Activated T-helper 17 cell treated with anti-CD3 and anti-CD28 coated beads, Interleukin-2, amount 50 U/mL, for 72 hours (primary cell): Measurements from ENCODE around the gene NMNAT1. TPM values are rescaled to one million over a fixed set of nuclear protein-coding genes. Genes with fewer than 3 reads are reported as not detected.
A peak's percentile ranks its signal among the peaks of the same experiment; 100 is the strongest.

Experiments
- ATAC-seq: fragments of 150-1000 bp; cut with Tn5 transposase; replicated peaks from 2 replicates; pipeline ENCODE4 v1.10.0; 2021; ENCODE audit warnings: mild to moderate bottlenecking, moderate library complexity
- H3K27ac Mint-ChIP-seq: one replicate; pipeline ENCODE4 v1.8.0; 2022; ENCODE audit warnings: mixed read lengths
- H3K27me3 Mint-ChIP-seq: one replicate; pipeline ENCODE4 v1.8.0; 2022; ENCODE audit warnings: mixed read lengths
- H3K36me3 Mint-ChIP-seq: one replicate; pipeline ENCODE4 v1.8.0; 2022; ENCODE audit warnings: low read depth, mild to moderate bottlenecking, mixed read lengths
- H3K4me1 Mint-ChIP-seq: one replicate; pipeline ENCODE4 v1.8.0; 2022; ENCODE audit warnings: mixed read lengths
- H3K4me3 Mint-ChIP-seq: one replicate; pipeline ENCODE4 v1.8.0; 2022; ENCODE audit warnings: mild to moderate bottlenecking, mixed read lengths
- H3K9me3 Mint-ChIP-seq: one replicate; pipeline ENCODE4 v1.8.0; 2022; ENCODE audit warnings: mixed read lengths
- total RNA-seq, 2 donors: library from RNA; stranded (reverse); gene quantifications; one replicate each; pipeline ENCODE4 v1.2.3, GENCODE V29; 2022

The NMNAT1 gene
- 1 to 10 TPM; 5.5 to 8.4 TPM for total RNA-seq

- Mint-ChIP-seq H3K27me3 (no peaks in the 10 kb centered on the region), H3K9me3 (no peaks in the 10 kb centered on the region), H3K4me3 (peak within 1 kb of the TSS; percentile 97), H3K36me3 (peaks cover 47% of the 10 kb centered on the region), H3K4me1 (peaks cover 6% of the 10 kb centered on the region), H3K27ac (peak within 1 kb of the TSS; percentile 98)
- ATAC-seq: peak; percentile 97
Observed at GRCh38 chr1:9942939-9943788, at the start of gene NMNAT1, which contains the start of gene LZIC. Gene NMNAT1 (plus strand): TSS chr1:9943475. CDS start chr1:9972074, 28,599 bp downstream. Gene LZIC (minus strand): TSS chr1:9943391. CDS start chr1:9936619, 6,772 bp downstream.

- ATAC-seq: no peak
- Mint-ChIP-seq H3K9me3 (no peaks in the 10 kb centered on the region), H3K4me1 (peaks cover 6% of the 10 kb centered on the region), H3K27ac (peak overlapping the region; percentile 47), H3K36me3 (no peaks in the 10 kb centered on the region), H3K27me3 (no peaks in the 10 kb centered on the region), H3K4me3 (no peak overlapping the region)
Observed at GRCh38 chr1:9894115-9894514, 49.2 kb upstream of the NMNAT1 start.

DNA sequence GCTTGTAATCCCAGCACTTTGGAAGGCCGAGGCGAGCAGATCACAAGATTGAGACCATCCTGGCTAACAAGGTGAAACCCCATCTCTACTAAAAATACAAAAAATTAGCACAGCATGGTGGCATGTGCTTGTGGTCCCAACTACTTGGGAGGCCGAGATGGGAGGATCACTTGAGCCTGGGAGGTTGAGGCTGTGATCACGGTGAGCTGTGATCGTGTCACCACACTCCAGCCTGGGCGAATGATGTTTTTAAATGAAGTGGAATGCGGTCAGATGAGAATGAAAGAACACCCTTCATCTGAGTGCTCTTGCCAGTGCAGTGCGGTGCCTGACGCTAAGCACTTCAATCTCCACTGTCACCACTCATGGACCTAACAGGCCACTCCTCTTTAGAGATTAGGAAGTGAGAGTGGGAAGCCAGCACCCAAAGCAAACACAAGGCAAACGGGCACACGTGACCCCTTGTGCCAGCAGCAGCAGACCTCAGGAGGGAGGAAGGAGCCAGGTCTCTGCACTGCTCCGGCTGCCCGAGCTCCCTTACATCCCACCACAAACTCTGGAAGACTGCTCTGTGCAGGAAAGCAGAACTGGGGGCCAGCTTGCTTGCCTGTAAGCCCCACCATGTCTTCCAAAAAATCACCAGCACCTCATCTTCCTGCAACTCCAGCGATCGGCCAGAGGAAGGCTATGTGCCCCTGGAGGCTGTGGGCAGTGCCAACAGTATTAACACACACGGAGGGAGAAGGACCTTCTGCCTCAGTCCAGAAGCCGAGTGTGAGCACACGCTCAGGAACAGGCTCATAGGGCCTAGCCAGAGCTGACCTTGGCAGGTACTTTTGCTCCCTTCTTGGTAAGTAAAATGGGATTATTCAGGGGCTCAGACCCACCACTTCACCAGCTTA lies 42.9 kb upstream of the NMNAT1 start:
- no peaks in the 10 kb centered on the region for H3K27me3 Mint-ChIP-seq
- H3K36me3 Mint-ChIP-seq: no peaks in the 10 kb centered on the region
- no peaks in the 10 kb centered on the region for H3K9me3 Mint-ChIP-seq
- no peak for ATAC-seq
- H3K27ac Mint-ChIP-seq: no peak overlapping the region
- no peak overlapping the region for H3K4me3 Mint-ChIP-seq
- peaks cover 21% of the 10 kb centered on the region for H3K4me1 Mint-ChIP-seq

- Mint-ChIP-seq H3K36me3 (no peaks in the 10 kb centered on the region), H3K4me1 (peaks cover 26% of the 10 kb centered on the region), H3K9me3 (no peaks in the 10 kb centered on the region), H3K27ac (no peak overlapping the region), H3K4me3 (no peak overlapping the region), H3K27me3 (no peaks in the 10 kb centered on the region)
- no peak for ATAC-seq
Observed at GRCh38 chr1:9901148-9902059, 41.9 kb upstream of the NMNAT1 start.

DNA sequence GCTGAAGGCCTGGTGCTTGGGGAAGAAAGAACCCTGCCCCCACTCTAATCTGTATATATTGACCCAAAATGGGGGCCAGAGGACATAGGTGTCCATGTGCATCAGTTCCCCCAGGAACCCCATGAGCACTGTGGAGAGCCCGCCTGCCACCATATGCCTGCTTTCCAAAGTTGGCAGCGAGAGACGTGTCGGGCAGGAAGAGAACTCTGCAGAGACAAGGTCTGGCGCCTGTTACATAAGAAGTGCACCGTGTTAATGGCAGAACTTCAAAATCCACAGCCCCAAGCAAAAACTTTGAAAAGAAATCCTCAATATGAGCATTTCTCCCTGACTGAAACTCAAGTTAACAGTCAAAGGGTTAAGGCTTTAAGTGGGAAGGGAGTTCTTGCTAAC lies 41.2 kb upstream of the NMNAT1 start:
- Mint-ChIP-seq H3K27me3 (no peaks in the 10 kb centered on the region), H3K9me3 (no peaks in the 10 kb centered on the region), H3K4me1 (peaks cover 26% of the 10 kb centered on the region), H3K36me3 (no peaks in the 10 kb centered on the region), H3K4me3 (no peak overlapping the region), H3K27ac (no peak overlapping the region)
- no peak for ATAC-seq

GRCh38 chr1:9903801-9904527 lies 39.3 kb upstream of the NMNAT1 start:
- H3K4me1 Mint-ChIP-seq: peaks cover 37% of the 10 kb centered on the region
- peak overlapping the region; percentile 70 for H3K4me3 Mint-ChIP-seq
- H3K9me3 Mint-ChIP-seq: no peaks in the 10 kb centered on the region
- no peaks in the 10 kb centered on the region for H3K36me3 Mint-ChIP-seq
- peak overlapping the region; percentile 96 for H3K27ac Mint-ChIP-seq
- no peaks in the 10 kb centered on the region for H3K27me3 Mint-ChIP-seq
- peak; percentile 94 for ATAC-seq

DNA sequence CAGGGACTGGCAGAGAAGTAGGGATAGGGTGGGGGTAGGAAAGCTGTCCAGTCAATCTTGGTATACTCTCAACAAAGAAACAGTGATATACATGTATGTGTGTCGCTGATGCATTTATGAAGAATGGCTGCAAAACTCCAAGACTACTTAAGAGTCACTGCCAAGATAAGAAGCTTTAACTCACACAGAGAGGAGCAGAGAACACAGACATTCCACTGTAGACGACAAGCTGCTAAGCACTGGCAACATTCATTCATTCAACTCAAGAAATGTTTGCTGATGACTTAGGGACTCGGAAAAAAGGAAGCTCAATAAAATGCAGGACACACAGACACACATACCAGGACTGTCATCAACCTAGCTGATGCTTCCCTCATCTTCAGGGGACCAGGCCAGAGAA lies 38.7 kb upstream of the NMNAT1 start:
- H3K36me3 Mint-ChIP-seq: no peaks in the 10 kb centered on the region
- H3K4me3 Mint-ChIP-seq: peak overlapping the region; percentile 70
- H3K4me1 Mint-ChIP-seq: peaks cover 41% of the 10 kb centered on the region
- ATAC-seq: no peak
- peak overlapping the region; percentile 96 for H3K27ac Mint-ChIP-seq
- H3K9me3 Mint-ChIP-seq: no peaks in the 10 kb centered on the region
- no peaks in the 10 kb centered on the region for H3K27me3 Mint-ChIP-seq

GRCh38 chr1:9905010-9905409 lies 38.3 kb upstream of the NMNAT1 start:
- H3K9me3 Mint-ChIP-seq: no peaks in the 10 kb centered on the region

GRCh38 chr1:9906466-9906865 lies 36.8 kb upstream of the NMNAT1 start:
- H3K9me3 Mint-ChIP-seq: no peaks in the 10 kb centered on the region
- H3K4me3 Mint-ChIP-seq: no peak overlapping the region
- no peak for ATAC-seq
- H3K27ac Mint-ChIP-seq: no peak overlapping the region
- H3K27me3 Mint-ChIP-seq: no peaks in the 10 kb centered on the region
- peaks cover 46% of the 10 kb centered on the region for H3K4me1 Mint-ChIP-seq
- H3K36me3 Mint-ChIP-seq: no peaks in the 10 kb centered on the region

More at GRCh38 chr1:9905010-9905409, 38.3 kb upstream of the NMNAT1 start:
- peak overlapping the region; percentile 96 for H3K27ac Mint-ChIP-seq
- no peak for ATAC-seq
- H3K4me3 Mint-ChIP-seq: peak overlapping the region; percentile 70
- H3K27me3 Mint-ChIP-seq: no peaks in the 10 kb centered on the region
- peaks cover 41% of the 10 kb centered on the region for H3K4me1 Mint-ChIP-seq
- no peaks in the 10 kb centered on the region for H3K36me3 Mint-ChIP-seq

DNA sequence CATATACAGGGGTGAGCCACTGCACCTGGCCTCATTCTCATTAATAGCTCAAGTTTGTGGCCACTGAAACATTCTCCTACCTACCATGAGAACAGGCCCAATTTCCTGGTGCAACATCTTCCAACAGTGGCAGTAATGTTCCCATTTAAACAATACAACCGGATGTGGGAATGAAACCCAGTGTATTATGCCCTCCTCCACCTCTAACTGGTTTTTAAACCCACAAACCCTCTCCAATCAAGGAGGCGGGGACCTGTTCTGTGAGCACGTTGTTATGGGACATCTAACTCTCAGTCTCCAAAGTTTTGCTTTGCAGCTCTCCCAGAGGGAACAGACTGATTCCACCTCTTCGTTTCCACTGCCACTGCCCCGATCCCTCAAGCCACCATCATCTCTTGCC lies 35.8 kb upstream of the NMNAT1 start:
- H3K4me3 Mint-ChIP-seq: peak overlapping the region; percentile 1

GRCh38 chr1:9908871-9909233 lies 34.4 kb upstream of the NMNAT1 start:
- peak overlapping the region; percentile 83 for H3K27ac Mint-ChIP-seq
- H3K9me3 Mint-ChIP-seq: no peaks in the 10 kb centered on the region
- no peaks in the 10 kb centered on the region for H3K27me3 Mint-ChIP-seq
- H3K4me1 Mint-ChIP-seq: peaks cover 46% of the 10 kb centered on the region
- no peaks in the 10 kb centered on the region for H3K36me3 Mint-ChIP-seq
- peak overlapping the region; percentile 91 for H3K4me3 Mint-ChIP-seq
- ATAC-seq: no peak

More for the DNA sequence above, 35.8 kb upstream of the NMNAT1 start:
- ATAC-seq: no peak
- Mint-ChIP-seq H3K9me3 (no peaks in the 10 kb centered on the region), H3K27ac (no peak overlapping the region), H3K36me3 (no peaks in the 10 kb centered on the region), H3K4me1 (peaks cover 51% of the 10 kb centered on the region), H3K27me3 (no peaks in the 10 kb centered on the region)

GRCh38 chr1:9909234-9910046 lies 33.8 kb upstream of the NMNAT1 start:
- Mint-ChIP-seq H3K9me3 (no peaks in the 10 kb centered on the region), H3K4me3 (peak overlapping the region; percentile 91), H3K27ac (peak overlapping the region; percentile 83), H3K27me3 (no peaks in the 10 kb centered on the region), H3K4me1 (peaks cover 40% of the 10 kb centered on the region), H3K36me3 (no peaks in the 10 kb centered on the region)
- ATAC-seq: peak; percentile 4

DNA sequence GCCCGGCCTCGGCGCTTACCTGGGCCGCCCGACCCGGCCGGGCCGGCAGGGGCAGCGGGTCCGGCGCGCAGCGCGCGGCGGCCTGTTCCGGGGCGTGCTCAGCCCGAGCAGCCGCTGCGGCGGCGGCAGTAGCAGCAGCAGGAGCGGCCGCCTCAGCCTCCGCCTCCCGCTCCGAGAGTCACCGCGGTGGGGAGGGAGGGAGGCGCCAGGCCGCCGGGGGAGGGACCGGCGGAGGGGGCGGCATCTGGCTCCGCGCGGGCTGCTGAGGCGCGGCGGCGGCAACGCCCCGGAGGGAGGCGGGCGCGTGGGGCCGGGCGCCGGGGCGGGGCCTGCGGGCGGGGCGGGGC lies 33.2 kb upstream of the NMNAT1 start, which contains the start of gene CTNNBIP1:
Gene CTNNBIP1, minus strand, starts transcription at position 194 of the 347 bp plus-strand sequence. CDS start 38,205 bp downstream, outside the sequence.
- ATAC-seq: peak; percentile 82
- Mint-ChIP-seq H3K27me3 (no peaks in the 10 kb centered on the region), H3K4me3 (peak within 1 kb of the TSS; percentile 93), H3K9me3 (no peaks in the 10 kb centered on the region), H3K36me3 (no peaks in the 10 kb centered on the region), H3K4me1 (peaks cover 34% of the 10 kb centered on the region), H3K27ac (peak within 1 kb of the TSS; percentile 88)
